ENCODE data around the gene OR2V2.
A peak's percentile ranks its signal among the peaks of the same experiment; 100 is the strongest.

The OR2V2 gene

DNA sequence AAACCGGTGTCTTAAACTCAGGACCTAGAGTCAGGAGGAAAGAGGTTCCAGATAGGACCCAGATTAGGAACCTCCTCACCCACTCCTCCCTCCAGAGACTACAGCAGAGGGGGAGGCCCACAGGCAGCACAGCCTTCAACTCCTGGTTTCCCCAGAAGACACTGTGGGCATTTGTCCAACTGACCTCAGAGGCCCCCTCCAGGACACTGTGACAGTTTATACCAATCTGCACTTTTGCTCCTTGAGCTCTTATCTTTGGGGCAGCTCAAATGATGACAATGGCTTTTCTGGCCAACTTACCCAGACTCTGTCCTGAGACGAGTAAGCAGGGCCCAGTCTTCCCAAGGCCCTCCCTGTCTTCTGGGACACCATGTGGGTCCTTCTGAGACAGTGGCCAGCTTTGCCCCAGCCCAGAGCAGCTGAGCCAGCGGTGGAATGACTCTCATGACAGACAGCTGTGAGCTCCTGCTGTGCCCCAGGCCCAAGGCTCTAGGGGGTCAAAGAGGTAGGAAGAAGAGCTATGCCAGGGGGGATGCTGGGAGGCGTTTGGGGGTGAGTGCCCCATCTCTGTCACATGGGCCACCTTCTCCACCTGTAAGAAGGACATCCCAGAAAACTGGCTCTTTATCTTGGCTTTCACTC lies 14.3 kb downstream of the OR2V2 start:
- Histone ChIP-seq H3K4me1 (ENCODE audit: low read length) (peaks cover 35% of the 10 kb centered on the region), H3K27me3 (ENCODE audit: low read depth, low read length) (no peaks in the 10 kb centered on the region), H4K20me1 (ENCODE audit: insufficient read depth, low read length) (no peaks in the 10 kb centered on the region), H3K27ac (ENCODE audit: low read length) (0 out of 2 replicates have a peak overlapping the region, but pooled peaks have one; percentile 6), H2AFZ (ENCODE audit: low read depth, low read length) (peak overlapping the region; percentile 27; the same call in 1 of the 2 replicates), H3K9ac (ENCODE audit: low read length) (peak overlapping the region; percentile 42), H3K4me3 (ENCODE audit: low read length) (peak overlapping the region; percentile 77), H3K4me2 (ENCODE audit: low read length) (peak overlapping the region; percentile 79), H3K36me3 (replicated peaks; ENCODE audit: low read depth, low read length) (no peaks in the 10 kb centered on the region), H3K9me3 (ENCODE audit: insufficient read depth, low read length) (no peaks in the 10 kb centered on the region), H3K79me2 (ENCODE audit: low read length) (no peaks in the 10 kb centered on the region)
- TF ChIP-seq, protein P1, sequence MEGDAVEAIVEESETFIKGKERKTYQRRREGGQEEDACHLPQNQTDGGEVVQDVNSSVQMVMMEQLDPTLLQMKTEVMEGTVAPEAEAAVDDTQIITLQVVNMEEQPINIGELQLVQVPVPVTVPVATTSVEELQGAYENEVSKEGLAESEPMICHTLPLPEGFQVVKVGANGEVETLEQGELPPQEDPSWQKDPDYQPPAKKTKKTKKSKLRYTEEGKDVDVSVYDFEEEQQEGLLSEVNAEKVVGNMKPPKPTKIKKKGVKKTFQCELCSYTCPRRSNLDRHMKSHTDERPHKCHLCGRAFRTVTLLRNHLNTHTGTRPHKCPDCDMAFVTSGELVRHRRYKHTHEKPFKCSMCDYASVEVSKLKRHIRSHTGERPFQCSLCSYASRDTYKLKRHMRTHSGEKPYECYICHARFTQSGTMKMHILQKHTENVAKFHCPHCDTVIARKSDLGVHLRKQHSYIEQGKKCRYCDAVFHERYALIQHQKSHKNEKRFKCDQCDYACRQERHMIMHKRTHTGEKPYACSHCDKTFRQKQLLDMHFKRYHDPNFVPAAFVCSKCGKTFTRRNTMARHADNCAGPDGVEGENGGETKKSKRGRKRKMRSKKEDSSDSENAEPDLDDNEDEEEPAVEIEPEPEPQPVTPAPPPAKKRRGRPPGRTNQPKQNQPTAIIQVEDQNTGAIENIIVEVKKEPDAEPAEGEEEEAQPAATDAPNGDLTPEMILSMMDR (IDR thresholded peaks at IDR 0.05; ENCODE audit: low read depth, low read length): no peak
- TF ChIP-seq EZH2phosphoT487 (IDR thresholded peaks at IDR 0.05; ENCODE audit: low read depth): no peak

DNA sequence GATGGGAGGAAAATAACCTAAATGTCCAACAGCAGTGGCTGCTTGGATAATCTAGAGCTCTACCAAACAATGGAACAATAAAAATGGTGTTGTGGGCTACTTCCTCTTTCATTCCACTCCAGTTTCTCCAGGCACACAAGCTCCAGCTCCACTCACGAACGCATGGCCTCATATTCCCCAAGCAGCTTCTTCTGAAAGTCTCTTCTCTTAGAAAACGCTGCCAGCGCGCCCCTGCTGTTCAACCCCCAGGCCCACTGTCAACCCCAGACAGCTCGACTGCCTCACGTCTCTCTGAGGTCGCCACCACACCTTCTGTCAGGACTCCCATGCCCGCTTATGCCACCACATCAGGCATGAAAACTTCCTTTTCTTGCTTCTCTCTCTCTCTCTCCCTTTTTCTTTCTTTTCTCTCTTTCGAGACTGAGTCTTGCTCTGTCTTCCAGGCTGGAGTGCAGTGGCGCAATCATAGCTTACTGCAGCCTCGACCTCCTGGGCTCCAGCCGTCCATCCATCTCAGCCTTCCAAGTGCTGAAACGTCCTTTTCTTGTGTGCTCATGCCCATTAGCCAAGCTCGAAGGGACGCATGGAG lies 16.2 kb downstream of the OR2V2 start:
- H3K27me3 ChIP-seq (ENCODE audit: low read depth, low read length): no peaks in the 10 kb centered on the region
- peak overlapping the region; percentile 74 for H3K4me2 ChIP-seq (ENCODE audit: low read length)
- TF ChIP-seq, protein P1 (IDR thresholded peaks at IDR 0.05; ENCODE audit: low read depth, low read length): peak; percentile 37
- TF ChIP-seq EZH2phosphoT487 (IDR thresholded peaks at IDR 0.05; ENCODE audit: low read depth): no peak
- peak overlapping the region; percentile 44 for H3K27ac ChIP-seq (ENCODE audit: low read length)
- H3K9ac ChIP-seq (ENCODE audit: low read length): peak overlapping the region; percentile 63
- H4K20me1 ChIP-seq (ENCODE audit: insufficient read depth, low read length): no peaks in the 10 kb centered on the region
- peaks cover 41% of the 10 kb centered on the region for H3K4me1 ChIP-seq (ENCODE audit: low read length)
- H2AFZ ChIP-seq (ENCODE audit: low read depth, low read length): peak overlapping the region; percentile 92
- no peaks in the 10 kb centered on the region for H3K79me2 ChIP-seq (ENCODE audit: low read length)
- H3K4me3 ChIP-seq (ENCODE audit: low read length): peak overlapping the region; percentile 76
- H3K9me3 ChIP-seq (ENCODE audit: insufficient read depth, low read length): no peaks in the 10 kb centered on the region
- H3K36me3 ChIP-seq (replicated peaks; ENCODE audit: low read depth, low read length): no peaks in the 10 kb centered on the region

DNA sequence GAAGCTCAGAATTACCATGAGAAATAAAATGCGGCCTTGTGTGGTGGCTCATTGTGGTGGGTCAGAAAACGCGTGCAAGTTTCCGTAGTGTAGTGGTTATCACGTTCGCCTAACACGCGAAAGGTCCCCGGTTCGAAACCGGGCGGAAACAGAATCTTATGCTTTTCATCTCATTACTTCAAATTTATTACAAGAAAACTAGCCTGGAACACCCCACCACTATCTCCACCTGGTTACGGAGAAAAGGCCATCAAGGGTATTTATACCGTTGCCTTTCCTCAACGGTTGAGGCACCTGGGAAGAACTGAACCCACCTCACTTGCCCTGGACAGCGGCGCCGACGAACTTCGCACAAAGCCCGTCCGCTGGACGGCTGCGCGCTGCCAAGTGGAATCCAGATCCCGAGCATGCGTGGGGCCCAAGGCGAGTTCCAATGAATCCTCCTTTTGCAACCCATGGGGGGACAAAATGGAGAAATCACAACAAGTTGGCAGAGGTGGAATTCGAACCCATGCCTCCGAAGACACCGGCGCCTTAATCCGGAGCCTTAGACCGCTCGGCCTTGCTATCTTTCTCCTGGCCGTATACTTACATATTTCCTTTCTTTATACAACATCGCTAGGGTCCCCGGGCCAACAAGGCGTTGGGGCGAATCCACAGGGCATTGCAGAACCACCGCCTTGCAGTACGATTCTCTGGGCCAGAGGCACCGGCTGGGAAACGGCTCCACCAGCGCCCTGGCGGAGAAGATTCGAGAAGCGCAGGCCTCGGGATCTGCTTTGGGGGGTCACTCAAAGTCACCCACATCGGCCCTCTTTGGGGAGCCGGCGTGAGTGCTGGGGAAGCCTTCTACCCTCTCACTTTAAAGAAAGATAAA lies 16.9 kb downstream of the OR2V2 start:
- no peaks in the 10 kb centered on the region for H3K27me3 ChIP-seq (ENCODE audit: low read depth, low read length)
- TF ChIP-seq, protein P1 (IDR thresholded peaks at IDR 0.05; ENCODE audit: low read depth, low read length): no peak
- no peak for TF ChIP-seq EZH2phosphoT487 (IDR thresholded peaks at IDR 0.05; ENCODE audit: low read depth)
- H3K36me3 ChIP-seq (replicated peaks; ENCODE audit: low read depth, low read length): no peaks in the 10 kb centered on the region
- 0 out of 2 replicates have a peak overlapping the region, but pooled peaks have one; percentile 63 for H3K9ac ChIP-seq (ENCODE audit: low read length)
- no peaks in the 10 kb centered on the region for H4K20me1 ChIP-seq (ENCODE audit: insufficient read depth, low read length)
- H3K4me1 ChIP-seq (ENCODE audit: low read length): peaks cover 38% of the 10 kb centered on the region
- 0 out of 2 replicates have a peak overlapping the region, but pooled peaks have one; percentile 44 for H3K27ac ChIP-seq (ENCODE audit: low read length)
- no peaks in the 10 kb centered on the region for H3K79me2 ChIP-seq (ENCODE audit: low read length)
- peak overlapping the region; percentile 76 for H3K4me3 ChIP-seq (ENCODE audit: low read length)
- peak overlapping the region; percentile 74 for H3K4me2 ChIP-seq (ENCODE audit: low read length)
- no peak overlapping the region for H2AFZ ChIP-seq (ENCODE audit: low read depth, low read length)
- no peaks in the 10 kb centered on the region for H3K9me3 ChIP-seq (ENCODE audit: insufficient read depth, low read length)

Measured in OCI-LY3 (cell line).